HuH-7.5 (cell line): Measurements from ENCODE around the gene PRRT1B.
"Not testable (repeated sequence)": the region's sequence is repeated elsewhere in the genome, so short reads cannot be mapped to it uniquely, and the experiment has no call there.

Experiments used
- DNase-seq: peaks from one replicate; pipeline ENCODE4 v3.0.0; 2011; ENCODE audit warnings: low spot score

Gene PRRT1B

GRCh38 chr9:131522257-131523085 is 22.9 kb upstream of the PRRT1B start:
- DNase-seq: no peak

- no peak for DNase-seq
Observed at GRCh38 chr9:131523086-131523388, 22.3 kb upstream of the PRRT1B start.

GRCh38 chr9:131523451-131524435 is 21.6 kb upstream of the PRRT1B start:
- no peak for DNase-seq

GRCh38 chr9:131524665-131525315 is 20.5 kb upstream of the PRRT1B start:
- no peak for DNase-seq

- no peak for DNase-seq
Observed at GRCh38 chr9:131525643-131526565, 19.4 kb upstream of the PRRT1B start.

GRCh38 chr9:131528186-131528585 is 17.1 kb upstream of the PRRT1B start:
- DNase-seq: no peak

GRCh38 chr9:131528886-131529505 is 16.3 kb upstream of the PRRT1B start:
- DNase-seq: no peak

GRCh38 chr9:131529597-131530545 is 15.5 kb upstream of the PRRT1B start:
- no peak for DNase-seq

GRCh38 chr9:131530546-131530919 is 14.8 kb upstream of the PRRT1B start:
- DNase-seq: peak; percentile 97

GRCh38 chr9:131530920-131531832 is 14.1 kb upstream of the PRRT1B start, which contains the start of gene UCK1:
Gene UCK1, minus strand, starts transcription at chr9:131531263. Its CDS starts 89 bp downstream, at chr9:131531174.
- DNase-seq: peak; percentile 97

- DNase-seq: no peak
Observed at GRCh38 chr9:131534721-131535237, 10.5 kb upstream of the PRRT1B start.

- no peak for DNase-seq
Observed at GRCh38 chr9:131537946-131538345, 7.4 kb upstream of the PRRT1B start.

GRCh38 chr9:131539223-131539923 is 6.0 kb upstream of the PRRT1B start:
- DNase-seq: no peak

GRCh38 chr9:131543141-131543540 is 2.2 kb upstream of the PRRT1B start:
- DNase-seq: no peak

- DNase-seq: peak; percentile 66
Observed at GRCh38 chr9:131545786-131546335, 538 bp downstream of the PRRT1B start.

- peak; percentile 91 for DNase-seq
Observed at GRCh38 chr9:131546336-131547084, 1.2 kb downstream of the PRRT1B start.

- DNase-seq: not testable (repeated sequence)
Observed at GRCh38 chr9:131549186-131549585, 3.9 kb downstream of the PRRT1B start.
